Pancreas (tissue), 10 donors: ENCODE data around the gene TLR10. TPM values are rescaled to one million over a fixed set of nuclear protein-coding genes. Genes with fewer than 3 reads are reported as not detected.

Source experiments
- ATAC-seq, 4 donors: fragments of 200-7000 bp; cut with Tn5 transposase; one replicate each; pipeline versions ENCODE4 v1.8.0 to v1.9.1; 2020; ENCODE audit warnings: mild to moderate bottlenecking in 4 of 4, moderate library complexity in 4 of 4
- DNase-seq, 6 donors: peaks; one replicate each; pipeline ENCODE4 v3.0.0-alpha.2; 2020
- FAIRE-seq: peaks from 2 replicates; lab custom pipeline; 2012; peaks lifted over from hg19 to GRCh38; lab: Jason Lieb, UNC
- H3K27ac ChIP-seq, 4 donors: fragments of 200-600 bp; sonication (generic); 1 replicate in 3 of 4; 2 replicates in 1 of 4; pipeline versions ENCODE4 v1.5.0 to v1.8.0; 2020
- H3K27me3 ChIP-seq, 4 donors: fragments of 200-600 bp; one replicate each; pipeline ENCODE4 v1.8.0; 2021
- H3K36me3 ChIP-seq, 3 donors: fragments of 200-600 bp; sonication (generic) in 1 of 3; one replicate each; pipeline versions ENCODE4 v1.5.0 to v1.8.0; 2020 to 2021
- H3K4me1 ChIP-seq, 3 donors: fragments of 200-600 bp; one replicate each; pipeline ENCODE4 v1.8.0; 2021
- H3K4me3 ChIP-seq, 4 donors: fragments of 200-600 bp; sonication (generic) in 2 of 4; one replicate each; pipeline versions ENCODE4 v1.5.0 to v1.8.0; 2020 to 2021
- H3K9me3 ChIP-seq, 4 donors: fragments of 200-600 bp; one replicate each; pipeline ENCODE4 v1.8.0; 2021
- CTCF ChIP-seq, 4 donors: fragments of 200-600 bp; sonication (generic) in 3 of 4; IDR thresholded peaks; one replicate each; pipeline versions ENCODE4 v1.5.0 to v1.8.0; 2021; ENCODE audit warnings: antibody characterized with exemption in 4 of 4
- WGBS, 2 donors: extraction: QIAGEN DNeasy Blood & Tissue Kit; methylation state at CpG; one replicate each; pipeline ENCODE4 v1.1.7; 2013; 5-methylcytosine and 5-hydroxymethylcytosine counted together
- intact Hi-C, 3 donors: fragments of 100-400 bp; cut with DNase I; formaldehyde crosslinking; loops; one replicate each; pipeline versions ENCODE4 v1.11.1 to v1.14.2; 2022
- polyA plus RNA-seq, 2 donors: library from polyadenylated mRNA; stranded (reverse); fragments of 200-250 nt; gene quantifications; one replicate each; pipeline ENCODE4 v1.2.3, GENCODE V29; 2013
- total RNA-seq, 6 donors: library from RNA; stranded (reverse); fragmentation: NEBNext Ultra II Directional in 4 of 6; extraction: Animal tissue kit (Norgen Biotek cat#: 25700) in 4 of 6; gene quantifications; one replicate each; pipeline versions ENCODE4 v1.2.1 to v1.2.4, GENCODE V29; 2021 to 2023
- donor health status: healthy with polysubstance abuse.
- donor health status: DM: no; HTN: no; CAD: no; lungs with moderate emphysema.
- donor health status: DM: no; HTN: no; CAD: no.
- donor health status: control.
- donor health status: control.
- donor health status: Bipolar disorder and iron deficiency.
- donor health status: DM: yes; HTN: yes; CAD: no.
- donor health status: DM: no; HTN: no; CAD: no.
- donor health status: DM: no; HTN: no; CAD: no.
- donor health status: DM: yes; HTN: yes; CAD: no.

TLR10 gene
- total and polyA plus RNA-seq, 8 donors: 0.04 to 1.2 (median 0.16) TPM; not detected in 1

- intact Hi-C loops: no loop called here
- peaks cover 0 to 8% (median 3%) of the 10 kb centered on the region in 3 donors for H3K4me1 ChIP-seq
Observed at GRCh38 chr4:38728631-38729141, 54.1 kb downstream of the TLR10 start.

GRCh38 chr4:38724475-38724808 lies 58.3 kb downstream of the TLR10 start:
- Histone ChIP-seq H3K27ac (no peak overlapping the region), H3K9me3 (no peaks in the 10 kb centered on the region), H3K36me3 (no peaks in the 10 kb centered on the region), H3K27me3 (no peaks in the 10 kb centered on the region), H3K4me3 (no peak overlapping the region), H3K4me1 (peaks cover 0 to 8% (median 3%) of the 10 kb centered on the region in 3 donors)
- ATAC-seq: no peak
- no peak for DNase-seq
- FAIRE-seq: no peak
- WGBS, 2 donors: 93 to 97% methylated on average over 3 of the region's 3 CpGs
- intact Hi-C loops: no loop called here
- no peak for TF ChIP-seq CTCF (IDR thresholded peaks at IDR 0.05)

More at GRCh38 chr4:38728631-38729141, 54.1 kb downstream of the TLR10 start:
- TF ChIP-seq CTCF (IDR thresholded peaks at IDR 0.05): no peak
- H3K36me3 ChIP-seq: no peaks in the 10 kb centered on the region
- ATAC-seq (peak; percentile 21 to 66 (median 54)), DNase-seq (peak in 3 of 6 donors; percentile 23 to 39 (median 34)), FAIRE-seq (no peak)
- H3K4me3 ChIP-seq: no peak overlapping the region
- WGBS, 2 donors: 21 to 26% methylated on average over 4 of the region's 4 CpGs
- H3K27ac ChIP-seq: peak overlapping the region in 1 of 4 donors; percentile 8
- H3K27me3 ChIP-seq: no peaks in the 10 kb centered on the region
- no peaks in the 10 kb centered on the region for H3K9me3 ChIP-seq

- ATAC-seq (peak in 1 of 4 donors; percentile 44), DNase-seq (no peak), FAIRE-seq (no peak)
- H3K4me1 ChIP-seq: peaks cover 0 to 5% (median 2%) of the 10 kb centered on the region in 3 donors
- WGBS, 2 donors: 77 to 78% methylated on average over 7 of the region's 7 CpGs
- no peaks in the 10 kb centered on the region for H3K27me3 ChIP-seq
- no peaks in the 10 kb centered on the region for H3K36me3 ChIP-seq
- H3K4me3 ChIP-seq: no peak overlapping the region
- H3K9me3 ChIP-seq: no peaks in the 10 kb centered on the region
- TF ChIP-seq CTCF (IDR thresholded peaks at IDR 0.05): no peak
- no peak overlapping the region for H3K27ac ChIP-seq
- intact Hi-C loops: no loop called here
Observed at GRCh38 chr4:38723726-38724474, 58.9 kb downstream of the TLR10 start.

- no peak for ATAC-seq
- no peak for FAIRE-seq
Observed at GRCh38 chr4:38723114-38723513, 59.7 kb downstream of the TLR10 start.

More at GRCh38 chr4:38723114-38723513, 59.7 kb downstream of the TLR10 start:
- WGBS, 2 donors: 79 to 91% methylated on average over 4 of the region's 4 CpGs
- intact Hi-C loops: no loop called here
- Histone ChIP-seq H3K4me3 (no peak overlapping the region), H3K4me1 (no peaks in the 10 kb centered on the region), H3K27ac (no peak overlapping the region), H3K9me3 (no peaks in the 10 kb centered on the region), H3K27me3 (no peaks in the 10 kb centered on the region), H3K36me3 (no peaks in the 10 kb centered on the region)
- DNase-seq: no peak
- no peak for TF ChIP-seq CTCF (IDR thresholded peaks at IDR 0.05)

Other genes with a start within 250 kb of the TLR10 start
- 10 to 100 TPM; 19.8 to 33.4 (median 28.6) TPM for gene KLF3, start 118.8 kb downstream of the TLR10 start, total RNA-seq
- gene KLF3, start 118.8 kb downstream of the TLR10 start, polyA plus RNA-seq: 10 to 100 TPM in 1 of 2 donors, 1 to 10 TPM in 1; 8.7 to 11.2 TPM
- 10 to 100 TPM in 2 of 6 donors, 1 to 10 TPM in 4; 3.7 to 25.3 (median 7.4) TPM for gene TLR1, start 21.8 kb upstream of the TLR10 start, total RNA-seq
- gene TLR1, start 21.8 kb upstream of the TLR10 start, polyA plus RNA-seq: 1 to 10 TPM; 1.3 to 1.4 TPM
- 1 to 10 TPM in 2 of 6 donors, under 1 TPM in 4; 0.19 to 3.9 (median 0.81) TPM for gene TLR6, start 73.8 kb upstream of the TLR10 start, total RNA-seq
- gene TLR6, start 73.8 kb upstream of the TLR10 start, polyA plus RNA-seq: under 1 TPM; 0.07 to 0.11 TPM
- 10 to 100 TPM; 18.0 to 42.8 (median 21.9) TPM for gene FAM114A1, start 84.8 kb upstream of the TLR10 start, total RNA-seq
- 1 to 10 TPM; 8.0 to 8.2 TPM for gene FAM114A1, start 84.8 kb upstream of the TLR10 start, polyA plus RNA-seq
- 1 to 10 TPM in 1 of 6 donors, under 1 TPM in 5; 0.08 to 1.8 (median 0.53) TPM for gene TMEM156, start 249.4 kb upstream of the TLR10 start, total RNA-seq
- gene TMEM156, start 249.4 kb upstream of the TLR10 start, polyA plus RNA-seq: under 1 TPM; 0.49 to 0.57 TPM